Activated naive CD4-positive, alpha-beta T cell treated with anti-CD3 and anti-CD28 coated beads, Interleukin-2, amount 10 ng/mL, durations not matched to agents 7 days and 5 days (primary cell): ENCODE measurements around the gene IL17F.

ENCODE experiments used
- CTCF ChIA-PET: fragments of 350-600 bp; sonication (Branson Sonifier 250); formaldehyde crosslinking; loops from one replicate; lab custom pipeline; 2021; ENCODE audit warnings: antibody characterized with exemption; lab: Charles Lee
- DNase-seq: peaks from one replicate; pipeline ENCODE4 v3.0.0-alpha.2; 2020
- H3K27ac Mint-ChIP-seq: one replicate; pipeline ENCODE4 v1.8.0; 2021; ENCODE audit warnings: mild to moderate bottlenecking, moderate library complexity, mixed read lengths
- H3K27me3 Mint-ChIP-seq: one replicate; pipeline ENCODE4 v1.8.0; 2021; ENCODE audit warnings: mild to moderate bottlenecking, mixed read lengths
- H3K36me3 Mint-ChIP-seq: one replicate; pipeline ENCODE4 v1.8.0; 2021; ENCODE audit warnings: mixed read lengths
- H3K4me1 Mint-ChIP-seq: one replicate; pipeline ENCODE4 v1.8.0; 2021; ENCODE audit warnings: mixed read lengths
- H3K4me3 Mint-ChIP-seq: one replicate; pipeline ENCODE4 v1.8.0; 2021; ENCODE audit warnings: mild to moderate bottlenecking, moderate library complexity, mixed read lengths
- H3K9me3 Mint-ChIP-seq: one replicate; pipeline ENCODE4 v1.8.0; 2021; ENCODE audit warnings: mixed read lengths

IL17F gene

DNA sequence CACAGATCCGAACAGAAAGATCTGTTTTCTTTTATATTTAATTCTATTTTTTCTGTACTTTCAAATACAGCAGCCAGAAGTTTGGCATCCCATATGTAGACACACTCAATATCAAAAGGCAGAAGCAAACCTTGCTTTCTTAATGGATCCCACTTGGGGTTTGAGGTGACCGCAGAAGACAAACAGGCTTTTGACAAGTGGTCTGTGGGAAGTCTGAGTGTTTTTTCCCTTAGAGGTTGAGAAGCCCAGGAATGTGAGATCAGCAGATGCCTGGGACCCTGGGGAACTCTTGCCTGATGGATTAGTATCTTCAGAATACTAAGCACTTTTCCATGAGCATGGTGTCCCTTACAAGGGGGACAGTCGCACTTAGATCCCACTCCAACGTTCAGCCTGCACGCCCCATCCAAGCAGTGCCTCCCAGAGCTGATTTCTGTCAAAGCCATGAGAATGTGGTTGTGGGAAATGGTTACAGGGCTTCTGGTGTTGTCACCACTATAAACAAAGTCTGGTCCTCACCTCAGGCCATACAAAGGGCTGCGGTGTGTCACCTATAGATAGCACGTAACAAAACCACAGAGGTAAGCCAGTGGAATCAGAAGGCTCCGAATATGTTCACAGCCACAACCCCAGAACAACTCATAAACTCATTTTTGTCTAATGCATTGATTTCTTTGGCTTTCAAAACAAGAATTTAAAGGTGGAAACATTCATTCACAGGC is 12.7 kb downstream of the IL17F start:
- no peak overlapping the region for H3K4me3 Mint-ChIP-seq
- H3K36me3 Mint-ChIP-seq: no peaks in the 10 kb centered on the region
- H3K27me3 Mint-ChIP-seq: peaks cover 26% of the 10 kb centered on the region
- DNase-seq: peak; percentile 26
- CTCF ChIA-PET: interaction anchor here (0.6 to 5.2 kb wide), 6 partner anchors 9 to 421 kb away, joined by 3 to 28 read pairs (median 4); no protein-coding TSS in a partner anchor
- H3K27ac Mint-ChIP-seq: no peak overlapping the region
- H3K4me1 Mint-ChIP-seq: peaks cover 24% of the 10 kb centered on the region
- H3K9me3 Mint-ChIP-seq: no peaks in the 10 kb centered on the region

DNA sequence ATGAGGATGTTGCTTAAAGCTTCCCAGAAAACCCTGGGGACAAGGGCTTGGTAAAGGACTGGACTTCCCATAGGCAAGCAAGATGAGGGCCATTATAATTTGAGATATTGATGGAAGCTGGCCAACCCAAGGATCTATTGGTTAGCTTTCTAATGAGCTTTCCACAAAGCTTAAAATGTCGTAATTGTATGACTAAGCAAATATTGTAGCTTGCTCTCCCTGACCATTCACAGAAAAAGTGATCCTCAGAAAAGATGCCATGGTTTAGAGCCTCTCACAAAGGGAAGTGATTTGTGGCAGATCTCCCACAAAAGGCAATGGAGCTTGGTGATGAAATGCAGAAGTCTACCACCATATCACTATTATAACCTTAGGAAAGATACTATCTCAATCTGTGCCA is 13.6 kb downstream of the IL17F start:
- Mint-ChIP-seq H3K9me3 (no peaks in the 10 kb centered on the region), H3K4me3 (no peak overlapping the region), H3K27me3 (peaks cover 23% of the 10 kb centered on the region), H3K27ac (no peak overlapping the region), H3K4me1 (peaks cover 26% of the 10 kb centered on the region), H3K36me3 (no peaks in the 10 kb centered on the region)
- CTCF ChIA-PET: interaction anchor here (1.0 to 5.2 kb wide), 6 partner anchors 10 to 67 kb away, joined by 3 to 28 read pairs (median 4); no protein-coding TSS in a partner anchor
- DNase-seq: no peak

DNA sequence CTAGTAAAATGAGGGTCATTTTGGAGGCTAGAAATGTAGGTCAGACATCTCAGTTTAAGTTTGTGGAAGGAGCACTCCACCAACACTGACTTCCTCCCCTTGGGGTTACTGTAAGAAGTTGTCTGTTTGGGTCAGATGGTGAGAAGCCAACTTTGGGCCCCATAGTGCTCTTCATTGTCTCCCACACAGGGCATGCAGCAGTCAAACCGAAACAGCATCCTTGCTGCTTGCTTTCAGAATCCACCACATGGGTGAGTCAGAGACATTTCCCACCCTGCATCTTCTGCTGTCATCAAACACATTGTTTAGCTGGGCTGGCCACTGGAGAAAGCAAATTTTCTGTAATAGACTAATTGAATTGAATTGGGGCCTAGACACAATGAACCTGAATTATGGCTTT is 16.8 kb downstream of the IL17F start:
- DNase-seq: peak; percentile 63
- H3K27me3 Mint-ChIP-seq: peaks cover 29% of the 10 kb centered on the region
- no peak overlapping the region for H3K4me3 Mint-ChIP-seq
- CTCF ChIA-PET: no interaction called here
- H3K27ac Mint-ChIP-seq: peak overlapping the region; percentile 22
- no peaks in the 10 kb centered on the region for H3K36me3 Mint-ChIP-seq
- no peaks in the 10 kb centered on the region for H3K9me3 Mint-ChIP-seq
- H3K4me1 Mint-ChIP-seq: peaks cover 26% of the 10 kb centered on the region

GRCh38 chr6:52221302-52221701 is 23.0 kb downstream of the IL17F start:
- H3K27ac Mint-ChIP-seq: no peak overlapping the region

GRCh38 chr6:52217761-52218160 is 26.5 kb downstream of the IL17F start:
- H3K4me1 Mint-ChIP-seq: peaks cover 13% of the 10 kb centered on the region
- H3K36me3 Mint-ChIP-seq: no peaks in the 10 kb centered on the region
- no peak overlapping the region for H3K4me3 Mint-ChIP-seq
- H3K27ac Mint-ChIP-seq: no peak overlapping the region
- no peaks in the 10 kb centered on the region for H3K9me3 Mint-ChIP-seq
- peaks cover 22% of the 10 kb centered on the region for H3K27me3 Mint-ChIP-seq
- no peak for DNase-seq
- CTCF ChIA-PET: no interaction called here

More at GRCh38 chr6:52221302-52221701, 23.0 kb downstream of the IL17F start:
- Mint-ChIP-seq H3K36me3 (no peaks in the 10 kb centered on the region), H3K4me1 (peaks cover 9% of the 10 kb centered on the region), H3K9me3 (no peaks in the 10 kb centered on the region), H3K27me3 (peaks cover 42% of the 10 kb centered on the region), H3K4me3 (no peak overlapping the region)
- peak; percentile 25 for DNase-seq
- CTCF ChIA-PET: no interaction called here

DNA sequence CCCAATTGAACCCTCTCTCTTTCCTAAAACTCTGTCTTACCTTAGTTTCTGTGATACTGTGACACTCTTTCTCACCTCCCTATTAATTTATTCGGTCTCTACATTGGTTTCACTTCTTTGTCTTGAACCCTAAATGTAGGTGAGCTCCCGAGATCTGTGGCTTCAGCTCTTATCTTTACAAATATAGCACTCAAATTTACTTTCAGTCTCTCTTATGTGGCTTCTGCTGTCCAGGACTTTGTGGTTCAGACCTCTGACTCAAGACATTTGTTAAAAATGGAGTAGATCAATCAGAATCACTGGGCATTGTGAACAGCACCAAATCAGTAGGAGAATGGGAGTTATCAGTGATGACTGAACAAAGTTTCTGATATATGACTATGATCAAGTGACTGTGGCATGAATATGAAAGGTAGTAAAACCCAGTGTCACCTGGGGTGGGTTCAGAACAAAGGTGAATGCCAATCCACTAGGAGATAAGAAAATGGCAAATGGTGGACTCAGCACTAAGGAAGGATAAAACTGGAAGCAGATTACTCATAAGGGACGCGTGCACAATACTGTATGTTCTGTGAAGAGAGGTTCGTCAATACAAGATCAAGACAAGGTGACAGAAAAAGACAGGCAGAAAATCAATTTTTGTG is 27.2 kb downstream of the IL17F start:
- Mint-ChIP-seq H3K27ac (no peak overlapping the region), H3K4me1 (peaks cover 20% of the 10 kb centered on the region), H3K27me3 (peaks cover 27% of the 10 kb centered on the region), H3K4me3 (no peak overlapping the region), H3K36me3 (no peaks in the 10 kb centered on the region), H3K9me3 (no peaks in the 10 kb centered on the region)
- DNase-seq: no peak
- CTCF ChIA-PET: interaction anchor here (1.3 kb wide), 1 partner anchor 16 kb away, joined by 3 read pairs; no protein-coding TSS in a partner anchor

- Mint-ChIP-seq H3K36me3 (no peaks in the 10 kb centered on the region), H3K4me1 (peaks cover 12% of the 10 kb centered on the region), H3K27ac (no peak overlapping the region), H3K27me3 (peaks cover 22% of the 10 kb centered on the region), H3K9me3 (no peaks in the 10 kb centered on the region), H3K4me3 (no peak overlapping the region)
- CTCF ChIA-PET: interaction anchor here (1.3 to 1.8 kb wide), 2 partner anchors 18 to 48 kb away, joined by 3 to 6 read pairs; no protein-coding TSS in a partner anchor
- no peak for DNase-seq
Observed at GRCh38 chr6:52215787-52216186, 28.5 kb downstream of the IL17F start.

- Mint-ChIP-seq H3K4me3 (no peak overlapping the region), H3K27me3 (peaks cover 19% of the 10 kb centered on the region), H3K36me3 (no peaks in the 10 kb centered on the region), H3K27ac (no peak overlapping the region), H3K9me3 (no peaks in the 10 kb centered on the region), H3K4me1 (peaks cover 12% of the 10 kb centered on the region)
- DNase-seq: peak; percentile 43
- CTCF ChIA-PET: interaction anchor here (1.3 to 3.9 kb wide), 6 partner anchors 20 to 149 kb away, joined by 4 to 28 read pairs (median 6); no protein-coding TSS in a partner anchor
Observed at GRCh38 chr6:52213127-52213526, 31.2 kb downstream of the IL17F start.

DNA sequence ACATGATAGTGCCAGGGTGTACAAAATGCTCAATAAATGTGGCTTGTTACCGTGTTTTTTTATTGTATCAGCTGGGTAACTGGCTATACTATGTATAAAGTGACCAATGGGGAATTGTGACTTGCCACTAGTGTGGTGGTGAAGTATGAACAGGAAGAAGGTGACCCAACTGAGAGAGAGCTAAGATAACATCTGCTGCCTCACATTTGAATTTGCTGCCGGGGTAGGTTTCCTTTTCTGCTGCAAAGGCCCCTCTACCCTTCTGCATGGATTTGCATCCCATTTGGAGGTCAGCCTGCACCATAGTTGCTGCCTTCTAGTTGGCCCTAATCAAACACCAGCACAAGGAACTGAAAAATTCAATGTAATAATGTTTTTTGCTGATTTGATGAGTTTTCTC is 34.1 kb downstream of the IL17F start:
- CTCF ChIA-PET: interaction anchor here (1.1 to 3.9 kb wide), 3 partner anchors 23 to 55 kb away, joined by 3 to 28 read pairs (median 3); no protein-coding TSS in a partner anchor
- no peaks in the 10 kb centered on the region for H3K36me3 Mint-ChIP-seq
- H3K27me3 Mint-ChIP-seq: peaks cover 19% of the 10 kb centered on the region
- H3K4me1 Mint-ChIP-seq: peaks cover 12% of the 10 kb centered on the region
- DNase-seq: no peak
- no peaks in the 10 kb centered on the region for H3K9me3 Mint-ChIP-seq
- no peak overlapping the region for H3K27ac Mint-ChIP-seq
- H3K4me3 Mint-ChIP-seq: no peak overlapping the region

GRCh38 chr6:52209770-52210169 is 34.5 kb downstream of the IL17F start:
- Mint-ChIP-seq H3K9me3 (no peaks in the 10 kb centered on the region), H3K4me3 (no peak overlapping the region), H3K4me1 (peaks cover 12% of the 10 kb centered on the region), H3K36me3 (no peaks in the 10 kb centered on the region), H3K27me3 (peaks cover 19% of the 10 kb centered on the region), H3K27ac (no peak overlapping the region)
- no peak for DNase-seq
- CTCF ChIA-PET: interaction anchor here (1.1 kb wide), 1 partner anchor 56 kb away, joined by 3 read pairs; no protein-coding TSS in a partner anchor

DNA sequence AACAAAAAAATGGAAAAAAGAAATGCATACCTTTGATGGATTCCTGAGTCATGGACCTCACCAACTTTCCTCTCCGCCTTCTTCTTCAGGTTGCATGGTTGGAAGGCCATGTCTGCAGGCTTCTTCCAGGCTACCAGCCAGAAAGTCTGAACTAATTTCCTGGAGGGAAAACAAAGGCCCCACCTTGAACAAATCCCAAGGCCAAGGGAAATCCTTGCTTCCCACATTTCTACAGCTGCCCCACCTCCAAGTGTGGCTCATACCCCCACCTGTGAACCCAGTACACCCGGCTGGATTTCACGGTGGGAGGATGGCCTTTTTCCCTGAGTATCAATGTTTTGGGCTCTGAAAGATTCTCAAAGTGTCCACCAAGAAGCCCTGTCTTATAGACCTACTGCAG is 35.7 kb downstream of the IL17F start:
- Mint-ChIP-seq H3K27me3 (peaks cover 19% of the 10 kb centered on the region), H3K4me1 (peaks cover 12% of the 10 kb centered on the region), H3K27ac (no peak overlapping the region), H3K36me3 (no peaks in the 10 kb centered on the region), H3K9me3 (no peaks in the 10 kb centered on the region), H3K4me3 (no peak overlapping the region)
- DNase-seq: no peak
- CTCF ChIA-PET: no interaction called here

DNA sequence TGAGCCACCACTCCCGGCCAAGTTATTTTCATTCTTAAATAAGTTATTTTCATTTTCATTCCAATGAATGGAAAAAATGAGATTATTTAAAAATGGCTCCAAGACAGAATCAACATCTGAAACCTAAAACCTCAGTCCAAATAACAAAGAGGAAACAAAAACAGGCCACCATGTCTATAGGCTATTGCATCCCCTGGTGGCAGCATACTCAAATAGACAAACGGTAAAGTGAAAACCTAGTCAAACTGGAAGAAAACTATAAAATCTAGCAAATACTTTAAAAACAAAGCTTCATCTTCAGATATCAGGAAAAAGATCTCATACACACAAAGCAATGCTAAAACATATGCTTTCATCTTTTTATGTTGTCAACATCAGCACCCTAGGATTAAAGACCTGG is 37.2 kb downstream of the IL17F start:
- DNase-seq: no peak
- CTCF ChIA-PET: interaction anchor here (1.1 kb wide), 1 partner anchor 27 kb away, joined by 3 read pairs; no protein-coding TSS in a partner anchor
- no peak overlapping the region for H3K4me3 Mint-ChIP-seq
- H3K27me3 Mint-ChIP-seq: peaks cover 12% of the 10 kb centered on the region
- H3K36me3 Mint-ChIP-seq: no peaks in the 10 kb centered on the region
- no peaks in the 10 kb centered on the region for H3K4me1 Mint-ChIP-seq
- H3K27ac Mint-ChIP-seq: no peak overlapping the region
- no peaks in the 10 kb centered on the region for H3K9me3 Mint-ChIP-seq

- Mint-ChIP-seq H3K27me3 (peaks cover 5% of the 10 kb centered on the region), H3K4me1 (no peaks in the 10 kb centered on the region), H3K27ac (no peak overlapping the region), H3K9me3 (peaks cover 11% of the 10 kb centered on the region), H3K36me3 (no peaks in the 10 kb centered on the region), H3K4me3 (no peak overlapping the region)
- no peak for DNase-seq
- CTCF ChIA-PET: no interaction called here
Observed at GRCh38 chr6:52201493-52201892, 42.8 kb downstream of the IL17F start.

GRCh38 chr6:52201046-52201445 is 43.3 kb downstream of the IL17F start:
- no peak overlapping the region for H3K4me3 Mint-ChIP-seq
- no peaks in the 10 kb centered on the region for H3K4me1 Mint-ChIP-seq
- H3K36me3 Mint-ChIP-seq: no peaks in the 10 kb centered on the region
- DNase-seq: no peak
- CTCF ChIA-PET: no interaction called here
- H3K9me3 Mint-ChIP-seq: peaks cover 11% of the 10 kb centered on the region
- H3K27ac Mint-ChIP-seq: no peak overlapping the region
- peaks cover 5% of the 10 kb centered on the region for H3K27me3 Mint-ChIP-seq
